SU-DHL-6 (cell line): ENCODE results near the gene VAV3.

Experiments
- CTCF ChIP-seq: fragments of 200-600 bp; sonication (generic); IDR thresholded peaks from one replicate; pipeline ENCODE4 v1.5.1; 2017; ENCODE audit warnings: antibody characterized with exemption, mild to moderate bottlenecking, low read length, moderate library complexity; ENCODE audit not compliant: insufficient read depth, poor library complexity, severe bottlenecking
- EZH2phosphoT487 ChIP-seq: fragments of 200-600 bp; sonication (generic), shearing (Covaris generic); conservative IDR thresholded peaks from 2 replicates; pipeline ENCODE4 v1.6.1; 2018; ENCODE audit warnings: mild to moderate bottlenecking, antibody characterized with exemption, low read length, moderate library complexity, mixed read lengths

GRCh38 chr1:107795994-107796393 lies 169.0 kb downstream of the VAV3 start:
- TF ChIP-seq CTCF (no peak), EZH2phosphoT487 (no peak)
